Measurements from ENCODE around the gene ACVR1C. TPM values are rescaled to one million over a fixed set of nuclear protein-coding genes. Genes with fewer than 3 reads are reported as not detected.

Gene ACVR1C
- total RNA-seq, result 1 to 10 TPM; 1.3 to 1.6 TPM
- under 1 TPM; 0.29 to 0.58 (median 0.35) TPM for polyA plus RNA-seq (ENCODE audit: insufficient read length in 6 of 6)
- long read RNA-seq, donor 1, result 0 reads
- long read RNA-seq, donor 2, result 0 reads
- long read RNA-seq, donor 3, result 0 reads
- long read RNA-seq, donor 4, result 0 reads
- long read RNA-seq, donor 5, result 0 reads
- long read RNA-seq, donor 6, result 0 reads
- long read RNA-seq, donor 7, result 0 reads
- long read RNA-seq, donor 8, result 0 reads
- long read RNA-seq, donor 9, result 0 reads
- long read RNA-seq, donor 10, result 0 reads
- long read RNA-seq, donor 11, result 0 reads
- long read RNA-seq, donor 12, result 0 reads

DNA sequence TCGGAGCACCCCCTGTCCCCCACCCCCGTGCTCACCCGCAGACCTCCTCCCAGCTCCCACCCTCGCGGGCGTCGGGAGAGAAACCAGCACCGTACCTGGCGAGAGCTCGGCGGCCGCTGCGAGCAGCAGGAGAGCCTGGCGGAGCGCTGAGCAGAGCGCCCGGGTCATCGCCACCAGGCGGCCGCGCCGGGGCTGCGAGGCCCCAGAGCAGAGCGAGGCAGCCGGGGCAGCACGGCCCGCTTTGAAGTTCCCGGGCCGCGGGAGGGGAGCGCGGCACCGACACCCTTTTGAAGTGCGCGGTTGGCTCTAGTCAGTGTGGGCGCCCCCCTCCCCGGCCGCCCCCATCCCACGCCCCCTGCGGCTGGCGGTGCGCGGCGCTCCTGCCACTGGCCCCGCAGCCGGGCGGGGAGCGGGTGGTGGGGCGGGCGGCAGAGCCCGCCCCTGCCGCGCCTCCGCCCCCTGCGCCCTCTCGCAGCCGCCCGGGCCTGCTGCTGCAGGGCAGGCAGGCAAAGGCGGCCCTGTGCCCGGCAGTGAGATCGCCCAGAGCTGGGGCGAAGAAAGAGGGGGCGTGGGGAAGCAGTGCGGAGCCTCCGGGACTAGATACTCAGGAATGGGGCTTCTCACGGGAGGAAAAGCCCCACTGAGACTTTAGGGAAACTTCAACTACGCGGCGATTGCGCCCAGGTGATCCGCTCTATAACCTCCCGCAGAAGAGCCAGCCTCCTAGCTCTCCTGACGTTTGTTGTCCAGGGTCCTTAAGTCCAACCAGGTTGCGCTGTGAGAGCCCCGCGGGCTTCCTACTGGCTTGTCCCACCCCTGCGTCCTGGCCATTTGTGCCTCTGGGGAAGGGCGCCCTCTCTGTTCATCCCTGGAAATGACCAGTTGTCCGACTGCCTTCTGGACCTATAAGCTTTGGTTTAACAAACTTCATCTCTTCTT, at the start of gene ACVR1C:
ACVR1C (minus strand) TSS at position 388 of the 939 bp plus-strand sequence; CDS start at position 168, 220 bp downstream.
- peak within 1 kb of the TSS in 1 of 2 donors; percentile 55 for H3K27ac ChIP-seq
- TF ChIP-seq, protein P1, sequence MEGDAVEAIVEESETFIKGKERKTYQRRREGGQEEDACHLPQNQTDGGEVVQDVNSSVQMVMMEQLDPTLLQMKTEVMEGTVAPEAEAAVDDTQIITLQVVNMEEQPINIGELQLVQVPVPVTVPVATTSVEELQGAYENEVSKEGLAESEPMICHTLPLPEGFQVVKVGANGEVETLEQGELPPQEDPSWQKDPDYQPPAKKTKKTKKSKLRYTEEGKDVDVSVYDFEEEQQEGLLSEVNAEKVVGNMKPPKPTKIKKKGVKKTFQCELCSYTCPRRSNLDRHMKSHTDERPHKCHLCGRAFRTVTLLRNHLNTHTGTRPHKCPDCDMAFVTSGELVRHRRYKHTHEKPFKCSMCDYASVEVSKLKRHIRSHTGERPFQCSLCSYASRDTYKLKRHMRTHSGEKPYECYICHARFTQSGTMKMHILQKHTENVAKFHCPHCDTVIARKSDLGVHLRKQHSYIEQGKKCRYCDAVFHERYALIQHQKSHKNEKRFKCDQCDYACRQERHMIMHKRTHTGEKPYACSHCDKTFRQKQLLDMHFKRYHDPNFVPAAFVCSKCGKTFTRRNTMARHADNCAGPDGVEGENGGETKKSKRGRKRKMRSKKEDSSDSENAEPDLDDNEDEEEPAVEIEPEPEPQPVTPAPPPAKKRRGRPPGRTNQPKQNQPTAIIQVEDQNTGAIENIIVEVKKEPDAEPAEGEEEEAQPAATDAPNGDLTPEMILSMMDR (IDR thresholded peaks at IDR 0.05), result peak; percentile 33 to 35
- no peaks in the 10 kb centered on the region for H3K9me3 ChIP-seq
- peaks cover 0 to 15% of the 10 kb centered on the region in 2 donors for H3K4me1 ChIP-seq
- no peaks in the 10 kb centered on the region for H3K36me3 ChIP-seq
- DNase-seq, result peak; percentile 28 to 89 (median 64)
- H3K27me3 ChIP-seq, result peaks cover 8 to 28% of the 10 kb centered on the region in 2 donors
- ATAC-seq, result peak; percentile 94
- peak within 1 kb of the TSS; percentile 43 to 46 for H3K4me3 ChIP-seq
- intact Hi-C loops (cut with DNase I), result no loop called here

DNA sequence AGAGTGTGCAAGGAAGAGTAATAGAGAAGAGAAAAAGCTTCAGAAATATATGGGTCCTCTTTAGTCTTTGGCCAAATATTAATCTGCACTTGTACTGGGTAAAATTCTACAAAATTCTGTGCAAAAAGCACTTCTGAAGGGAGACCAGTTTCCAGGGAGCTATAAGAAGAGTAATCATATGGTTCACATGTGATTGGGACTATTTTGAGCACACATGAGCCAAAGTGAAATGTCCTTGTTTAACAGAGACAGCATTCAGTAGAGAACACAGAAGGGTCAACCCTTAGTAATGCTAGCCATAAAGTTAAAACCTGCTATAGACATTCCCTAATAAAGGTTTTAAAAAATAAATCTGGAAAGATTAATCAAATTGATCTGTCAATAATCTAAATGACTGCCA, 49.3 kb upstream of the ACVR1C start:
- ATAC-seq (no peak), DNase-seq (no peak)

DNA sequence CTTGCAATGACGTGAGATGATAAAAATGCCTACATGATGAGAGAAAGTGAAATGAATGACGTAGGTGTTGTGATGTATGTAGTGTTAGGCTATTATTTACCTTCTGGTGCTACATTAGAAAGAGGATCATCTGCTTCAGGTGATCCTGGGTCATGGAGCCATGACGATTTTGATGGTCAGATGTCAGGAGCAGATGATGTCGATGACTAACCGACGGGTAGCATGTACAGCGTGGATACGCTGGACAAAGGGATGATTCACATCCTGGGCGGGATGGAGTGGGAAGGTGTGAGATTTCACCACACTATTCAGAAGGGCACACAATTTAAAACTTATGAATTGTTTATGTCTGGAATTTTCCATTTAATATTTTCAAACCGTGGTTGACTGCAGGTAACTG, 43.5 kb upstream of the ACVR1C start:
- no peak for DNase-seq
- no peak overlapping the region for H3K27ac ChIP-seq
- TF ChIP-seq, protein P1 (IDR thresholded peaks at IDR 0.05), result no peak
- H3K4me3 ChIP-seq, result no peak overlapping the region
- H3K27me3 ChIP-seq, result no peaks in the 10 kb centered on the region
- no peaks in the 10 kb centered on the region for H3K36me3 ChIP-seq
- no peaks in the 10 kb centered on the region for H3K4me1 ChIP-seq
- H3K9me3 ChIP-seq, result no peaks in the 10 kb centered on the region
- intact Hi-C loops (cut with DNase I), result no loop called here
- ATAC-seq, result no peak

More for the DNA sequence above, 49.3 kb upstream of the ACVR1C start:
- intact Hi-C loops (cut with DNase I), result no loop called here
- Histone ChIP-seq H3K36me3 (no peaks in the 10 kb centered on the region), H3K4me1 (no peaks in the 10 kb centered on the region), H3K27ac (no peak overlapping the region), H3K27me3 (no peaks in the 10 kb centered on the region), H3K9me3 (no peaks in the 10 kb centered on the region), H3K4me3 (no peak overlapping the region)
- TF ChIP-seq, protein P1 (IDR thresholded peaks at IDR 0.05), result no peak

DNA sequence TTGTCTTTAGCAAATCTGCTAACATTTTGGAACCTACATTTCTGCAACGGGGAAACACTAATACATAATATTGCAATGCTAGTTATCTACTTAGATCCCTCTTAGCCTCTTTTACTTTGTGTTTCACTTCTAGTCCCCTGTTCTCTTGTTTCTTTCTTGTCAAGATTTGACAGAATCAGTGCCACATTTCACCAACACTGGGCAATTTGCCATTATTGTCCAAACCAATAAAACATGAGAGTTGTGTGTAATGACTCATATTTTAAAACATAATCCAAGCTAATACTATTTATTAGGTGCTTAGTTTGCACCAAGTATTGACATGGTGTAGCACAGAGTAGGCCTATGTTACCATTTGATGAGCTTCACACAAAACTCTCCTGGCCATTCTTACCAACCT, 33.7 kb upstream of the ACVR1C start:
- no peaks in the 10 kb centered on the region for H3K4me1 ChIP-seq
- ATAC-seq (no peak), DNase-seq (no peak)
- peaks cover 0 to 9% of the 10 kb centered on the region in 2 donors for H3K9me3 ChIP-seq
- intact Hi-C loops (cut with DNase I), result no loop called here
- H3K27ac ChIP-seq, result no peak overlapping the region
- no peaks in the 10 kb centered on the region for H3K27me3 ChIP-seq
- TF ChIP-seq, protein P1 (IDR thresholded peaks at IDR 0.05), result no peak
- no peak overlapping the region for H3K4me3 ChIP-seq
- H3K36me3 ChIP-seq, result no peaks in the 10 kb centered on the region

DNA sequence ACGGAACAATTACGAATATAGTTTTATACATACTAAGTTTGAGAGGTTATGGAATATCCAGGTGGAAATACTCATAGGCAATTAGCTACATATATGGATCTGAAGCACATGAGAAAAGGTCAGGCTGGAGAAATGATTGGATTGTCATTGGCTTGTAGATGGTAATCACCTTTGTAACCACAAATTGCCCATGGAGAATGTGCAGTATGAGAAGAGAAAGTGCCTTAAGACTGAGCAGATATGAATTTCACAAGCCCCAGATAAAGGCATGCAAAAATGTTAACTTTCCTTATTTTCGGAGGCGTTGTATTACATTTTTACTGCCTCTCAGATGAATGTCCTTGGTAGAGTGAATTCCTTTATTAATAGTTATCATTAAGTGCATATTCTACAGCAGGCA, 33.1 kb upstream of the ACVR1C start:
- intact Hi-C loops (cut with DNase I), result no loop called here
- DNase-seq (no peak), ATAC-seq (no peak)
- TF ChIP-seq, protein P1 (IDR thresholded peaks at IDR 0.05), result no peak
- H3K4me1 ChIP-seq, result no peaks in the 10 kb centered on the region
- H3K9me3 ChIP-seq, result peaks cover 0 to 9% of the 10 kb centered on the region in 2 donors
- H3K4me3 ChIP-seq, result no peak overlapping the region
- no peaks in the 10 kb centered on the region for H3K27me3 ChIP-seq
- no peak overlapping the region for H3K27ac ChIP-seq
- no peaks in the 10 kb centered on the region for H3K36me3 ChIP-seq

Data from left lung (tissue), 14 donors.